Naive thymus-derived CD4-positive, alpha-beta T cell (primary cell): ENCODE results near the gene ACSM5. TPM values are rescaled to one million over a fixed set of nuclear protein-coding genes. Genes with fewer than 3 reads are reported as not detected.
"Not testable (repeated sequence)": the region's sequence is repeated elsewhere in the genome, so short reads cannot be mapped to it uniquely, and the experiment has no call there.

ENCODE experiments used
- ATAC-seq: fragments of 150-1000 bp; cut with Tn5 transposase; 2 replicates; pipeline ENCODE4 v1.10.0; 2021; ENCODE audit warnings: mild to moderate bottlenecking, moderate library complexity
- CTCF ChIA-PET: fragments of 350-600 bp; sonication (Branson Sonifier 250); formaldehyde crosslinking; loops from one replicate; lab custom pipeline; 2021; ENCODE audit warnings: antibody characterized with exemption; lab: Charles Lee
- POLR2A ChIA-PET: fragments of 350-600 bp; sonication (Branson Sonifier 250); formaldehyde crosslinking; loops from one replicate; lab custom pipeline; 2021; ENCODE audit warnings: antibody characterized with exemption, inconsistent platforms; lab: Charles Lee
- DNase-seq, 9 donors: peaks; one replicate each; pipeline versions ENCODE4 v3.0.0 to v3.0.0-alpha.2; 2020 to 2022; ENCODE audit warnings: mixed read lengths in 1 of 9
- H3K27ac ChIP-seq: one replicate; pipeline ENCODE4 v1.7.0; 2013; ENCODE audit warnings: mild to moderate bottlenecking, low read depth, low read length, moderate library complexity
- H3K27me3 ChIP-seq, 2 donors: one replicate each; pipeline ENCODE4 v1.7.0; 2013; ENCODE audit warnings: low read length in 2 of 2, mild to moderate bottlenecking in 2 of 2, moderate library complexity in 2 of 2; ENCODE audit not compliant: control insufficient read depth in 2 of 2, insufficient read depth in 2 of 2
- H3K36me3 ChIP-seq, 3 experiments: 1 replicate in 2 of 3; 2 replicates in 1 of 3; pipeline ENCODE4 v1.7.0; 2013; ENCODE audit warnings: low read length in 3 of 3, mild to moderate bottlenecking in 3 of 3, moderate library complexity in 1 of 3; ENCODE audit not compliant: insufficient read depth in 3 of 3, control insufficient read depth in 2 of 3
- H3K4me1 ChIP-seq, 2 donors: one replicate each; pipeline ENCODE4 v1.7.0; 2013; ENCODE audit warnings: low read length in 2 of 2, mild to moderate bottlenecking in 2 of 2, moderate library complexity in 1 of 2; ENCODE audit not compliant: control insufficient read depth in 2 of 2, insufficient read depth in 2 of 2
- H3K4me3 ChIP-seq: 2 replicates; pipeline ENCODE4 v1.7.0; 2013; ENCODE audit warnings: mild to moderate bottlenecking, low read length
- H3K9me3 ChIP-seq, 3 experiments: 1 replicate in 2 of 3; 2 replicates in 1 of 3; pipeline ENCODE4 v1.7.0; 2013; ENCODE audit warnings: low read length in 3 of 3; ENCODE audit not compliant: control insufficient read depth in 2 of 3
- H3K27ac Mint-ChIP-seq, 9 donors: one replicate each; pipeline ENCODE4 v1.8.0; 2020 to 2022; ENCODE audit warnings: mixed read lengths in 9 of 9, mild to moderate bottlenecking in 8 of 9, moderate library complexity in 5 of 9, inconsistent platforms in 2 of 9
- H3K27me3 Mint-ChIP-seq, 5 donors: one replicate each; pipeline ENCODE4 v1.8.0; 2021 to 2022; ENCODE audit warnings: mixed read lengths in 5 of 5, mild to moderate bottlenecking in 1 of 5
- H3K36me3 Mint-ChIP-seq, 5 donors: one replicate each; pipeline ENCODE4 v1.8.0; 2020 to 2022; ENCODE audit warnings: mixed read lengths in 5 of 5, mild to moderate bottlenecking in 3 of 5, inconsistent platforms in 1 of 5
- H3K4me1 Mint-ChIP-seq, 7 donors: one replicate each; pipeline ENCODE4 v1.8.0; 2020 to 2022; ENCODE audit warnings: mixed read lengths in 7 of 7, mild to moderate bottlenecking in 3 of 7, inconsistent platforms in 1 of 7
- H3K4me3 Mint-ChIP-seq, 10 donors: one replicate each; pipeline ENCODE4 v1.8.0; 2020 to 2022; ENCODE audit warnings: mild to moderate bottlenecking in 10 of 10, mixed read lengths in 10 of 10, moderate library complexity in 6 of 10, inconsistent platforms in 2 of 10
- H3K9me3 Mint-ChIP-seq, 11 donors: one replicate each; pipeline ENCODE4 v1.8.0; 2020 to 2022; ENCODE audit warnings: mixed read lengths in 11 of 11, mild to moderate bottlenecking in 4 of 11, inconsistent platforms in 1 of 11, moderate library complexity in 1 of 11
- intact Hi-C, 2 donors: fragments of 100-400 bp; cut with micrococcal nuclease; formaldehyde crosslinking; loops; one replicate each; pipeline ENCODE4 v1.15.1; 2023
- polyA plus RNA-seq, 2 donors: library from polyadenylated mRNA; unstranded; fragments of 300-500 nt; fragmentation: Illumina TruSeq; gene quantifications; one replicate each; pipeline ENCODE4 v1.2.3, GENCODE V29; 2021
- total RNA-seq, 6 experiments: library from RNA in 5 of 6; stranded (reverse) in 5 of 6; gene quantifications; 1 replicate in 5 of 6; 2 replicates in 1 of 6; pipeline ENCODE4 v1.2.3 and lab custom pipeline; 2021 to 2026

The ACSM5 gene
- total and polyA plus RNA-seq, 7 experiments from 2014 or later, result not detected

- H3K27ac Mint-ChIP-seq, H3K36me3 ChIP-seq, H3K4me3 ChIP-seq, H3K9me3 ChIP-seq, H3K36me3 Mint-ChIP-seq, H3K4me1 Mint-ChIP-seq, H3K27me3 ChIP-seq, CTCF ChIA-PET, H3K4me1 ChIP-seq, H3K4me3 Mint-ChIP-seq, H3K27ac ChIP-seq, intact Hi-C loops, H3K9me3 Mint-ChIP-seq, DNase-seq, POLR2A ChIA-PET, ATAC-seq: not testable (repeated sequence)
- H3K27me3 Mint-ChIP-seq, result peaks cover 0 to 12% (median 4%) of the 10 kb centered on the region in 5 donors
Observed at GRCh38 chr16:20427401-20427797, 18.1 kb downstream of the ACSM5 start.

DNA sequence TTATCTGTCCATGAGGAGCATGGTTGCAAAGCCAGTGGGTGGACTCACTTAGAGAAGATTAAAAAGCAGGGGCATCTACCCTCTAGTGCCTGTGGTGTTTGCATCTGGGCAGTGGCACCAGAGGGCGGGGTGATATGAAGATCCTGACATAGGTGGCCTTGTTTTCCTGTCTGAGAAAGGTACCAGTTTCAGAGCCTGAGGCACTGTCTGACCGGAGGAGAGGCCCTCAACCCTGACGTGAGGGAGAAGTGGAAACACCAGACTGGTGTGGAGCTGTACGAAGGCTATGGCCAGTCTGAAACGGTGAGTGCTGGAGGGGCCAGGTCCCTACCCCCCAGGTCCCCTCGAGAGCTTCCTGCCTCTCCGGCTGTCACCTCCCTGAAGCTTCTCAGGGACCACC lies 20.2 kb downstream of the ACSM5 start:
- CTCF ChIA-PET, H3K4me3 Mint-ChIP-seq: not testable (repeated sequence)

GRCh38 chr16:20430480-20430879 lies 21.1 kb downstream of the ACSM5 start:
- ATAC-seq, H3K4me3 ChIP-seq, CTCF ChIA-PET, H3K4me1 ChIP-seq, H3K27me3 ChIP-seq, H3K4me1 Mint-ChIP-seq, H3K9me3 ChIP-seq, H3K36me3 Mint-ChIP-seq, H3K9me3 Mint-ChIP-seq, H3K27ac Mint-ChIP-seq, intact Hi-C loops, H3K27ac ChIP-seq, POLR2A ChIA-PET, DNase-seq, H3K4me3 Mint-ChIP-seq, H3K36me3 ChIP-seq: not testable (repeated sequence)
- peaks cover 0 to 12% (median 6%) of the 10 kb centered on the region in 5 donors for H3K27me3 Mint-ChIP-seq

More for the DNA sequence above, 20.2 kb downstream of the ACSM5 start:
- peaks cover 0 to 12% (median 4%) of the 10 kb centered on the region in 5 donors for H3K27me3 Mint-ChIP-seq
- H3K4me1 ChIP-seq, H3K4me3 ChIP-seq, H3K9me3 Mint-ChIP-seq, POLR2A ChIA-PET, intact Hi-C loops, H3K4me1 Mint-ChIP-seq, H3K27me3 ChIP-seq, DNase-seq, H3K27ac Mint-ChIP-seq, H3K9me3 ChIP-seq, H3K36me3 ChIP-seq, ATAC-seq, H3K27ac ChIP-seq, H3K36me3 Mint-ChIP-seq: not testable (repeated sequence)

GRCh38 chr16:20430948-20431347 lies 21.6 kb downstream of the ACSM5 start:
- H3K9me3 ChIP-seq, result no peaks in the 10 kb centered on the region
- H3K4me3 ChIP-seq, result no peak overlapping the region
- peaks cover 0 to 3% (median 0%) of the 10 kb centered on the region in 7 donors for H3K4me1 Mint-ChIP-seq
- H3K27me3 Mint-ChIP-seq, result peaks cover 0 to 12% (median 10%) of the 10 kb centered on the region in 5 donors
- H3K9me3 Mint-ChIP-seq, result peaks cover 0 to 3% (median 0%) of the 10 kb centered on the region in 11 donors
- H3K27me3 ChIP-seq, result no peaks in the 10 kb centered on the region
- no peak for ATAC-seq
- no peak for DNase-seq
- no peaks in the 10 kb centered on the region for H3K36me3 ChIP-seq
- no peaks in the 10 kb centered on the region for H3K4me1 ChIP-seq
- ChIA-PET POLR2A (no interaction called here), CTCF (no interaction called here)
- intact Hi-C loops, result no loop called here
- H3K4me3 Mint-ChIP-seq, result no peak overlapping the region
- no peak overlapping the region for H3K27ac Mint-ChIP-seq
- peaks cover 0 to 3% (median 0%) of the 10 kb centered on the region in 5 donors for H3K36me3 Mint-ChIP-seq
- no peak overlapping the region for H3K27ac ChIP-seq

- intact Hi-C loops, POLR2A ChIA-PET, H3K4me3 ChIP-seq, H3K36me3 Mint-ChIP-seq, H3K27me3 ChIP-seq, H3K36me3 ChIP-seq, DNase-seq, H3K27ac Mint-ChIP-seq, H3K4me1 ChIP-seq, H3K4me3 Mint-ChIP-seq, H3K9me3 Mint-ChIP-seq, ATAC-seq, H3K27ac ChIP-seq, H3K4me1 Mint-ChIP-seq, CTCF ChIA-PET, H3K9me3 ChIP-seq: not testable (repeated sequence)
- H3K27me3 Mint-ChIP-seq, result peaks cover 0 to 12% (median 5%) of the 10 kb centered on the region in 5 donors
Observed at GRCh38 chr16:20438950-20439349, 29.6 kb downstream of the ACSM5 start.

DNA sequence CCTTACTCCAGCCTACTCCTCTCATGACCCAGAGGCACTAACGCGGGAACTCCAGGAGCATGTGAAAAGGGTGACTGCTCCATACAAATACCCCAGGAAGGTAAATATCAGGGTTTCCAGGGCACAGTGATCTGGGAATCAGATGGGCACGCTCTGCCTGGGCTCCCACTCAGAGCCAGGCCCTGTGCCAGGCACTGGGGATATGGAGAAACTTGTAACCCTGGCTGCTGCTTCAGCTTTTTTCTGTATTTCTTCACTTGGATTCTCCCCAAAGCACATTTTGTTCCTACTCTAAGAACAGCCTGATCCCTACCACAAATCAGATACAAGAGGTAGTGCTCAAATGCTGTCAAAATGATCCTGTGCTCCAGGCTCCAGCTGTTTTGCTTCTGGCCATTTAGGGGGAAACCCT lies 30.5 kb downstream of the ACSM5 start:
- H3K4me3 Mint-ChIP-seq, H3K4me1 Mint-ChIP-seq, H3K9me3 ChIP-seq, H3K27ac ChIP-seq, H3K4me1 ChIP-seq, ATAC-seq, H3K36me3 Mint-ChIP-seq, H3K4me3 ChIP-seq, H3K27ac Mint-ChIP-seq, H3K36me3 ChIP-seq, H3K27me3 ChIP-seq, CTCF ChIA-PET, POLR2A ChIA-PET, DNase-seq, H3K9me3 Mint-ChIP-seq, intact Hi-C loops: not testable (repeated sequence)
- peaks cover 0 to 12% (median 5%) of the 10 kb centered on the region in 5 donors for H3K27me3 Mint-ChIP-seq

GRCh38 chr16:20440731-20441130 lies 31.4 kb downstream of the ACSM5 start:
- H3K9me3 ChIP-seq, CTCF ChIA-PET, H3K36me3 ChIP-seq, POLR2A ChIA-PET, DNase-seq, ATAC-seq, H3K27ac Mint-ChIP-seq, H3K27me3 ChIP-seq, H3K4me3 ChIP-seq, H3K4me1 Mint-ChIP-seq, H3K4me1 ChIP-seq, H3K27me3 Mint-ChIP-seq, intact Hi-C loops, H3K9me3 Mint-ChIP-seq, H3K36me3 Mint-ChIP-seq, H3K27ac ChIP-seq, H3K4me3 Mint-ChIP-seq: not testable (repeated sequence)
